Measurements from ENCODE around the gene TUT7.

DNA sequence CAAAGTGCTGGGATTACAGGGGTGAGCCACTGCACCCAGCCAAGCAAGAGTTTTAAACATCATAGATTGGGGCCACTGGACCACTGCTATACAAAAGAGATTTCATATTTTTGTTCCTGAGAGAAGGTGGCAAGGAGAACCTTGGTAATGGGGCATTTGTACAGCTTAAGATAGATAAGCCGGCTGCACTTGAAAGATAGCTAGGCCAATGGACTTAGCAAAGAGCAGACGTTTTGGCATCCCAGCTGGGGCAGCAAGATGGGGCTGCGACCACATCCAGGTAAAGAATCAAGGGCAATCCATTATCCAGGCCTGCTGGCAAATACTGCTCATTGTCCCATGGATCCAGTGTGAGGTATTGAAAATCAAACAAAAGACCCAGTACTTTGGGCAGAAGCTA is 67.9 kb downstream of the TUT7 start:
- TF ChIP-seq, protein P1, sequence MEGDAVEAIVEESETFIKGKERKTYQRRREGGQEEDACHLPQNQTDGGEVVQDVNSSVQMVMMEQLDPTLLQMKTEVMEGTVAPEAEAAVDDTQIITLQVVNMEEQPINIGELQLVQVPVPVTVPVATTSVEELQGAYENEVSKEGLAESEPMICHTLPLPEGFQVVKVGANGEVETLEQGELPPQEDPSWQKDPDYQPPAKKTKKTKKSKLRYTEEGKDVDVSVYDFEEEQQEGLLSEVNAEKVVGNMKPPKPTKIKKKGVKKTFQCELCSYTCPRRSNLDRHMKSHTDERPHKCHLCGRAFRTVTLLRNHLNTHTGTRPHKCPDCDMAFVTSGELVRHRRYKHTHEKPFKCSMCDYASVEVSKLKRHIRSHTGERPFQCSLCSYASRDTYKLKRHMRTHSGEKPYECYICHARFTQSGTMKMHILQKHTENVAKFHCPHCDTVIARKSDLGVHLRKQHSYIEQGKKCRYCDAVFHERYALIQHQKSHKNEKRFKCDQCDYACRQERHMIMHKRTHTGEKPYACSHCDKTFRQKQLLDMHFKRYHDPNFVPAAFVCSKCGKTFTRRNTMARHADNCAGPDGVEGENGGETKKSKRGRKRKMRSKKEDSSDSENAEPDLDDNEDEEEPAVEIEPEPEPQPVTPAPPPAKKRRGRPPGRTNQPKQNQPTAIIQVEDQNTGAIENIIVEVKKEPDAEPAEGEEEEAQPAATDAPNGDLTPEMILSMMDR (IDR thresholded peaks at IDR 0.05), result no peak
- TF ChIP-seq, protein P2, sequence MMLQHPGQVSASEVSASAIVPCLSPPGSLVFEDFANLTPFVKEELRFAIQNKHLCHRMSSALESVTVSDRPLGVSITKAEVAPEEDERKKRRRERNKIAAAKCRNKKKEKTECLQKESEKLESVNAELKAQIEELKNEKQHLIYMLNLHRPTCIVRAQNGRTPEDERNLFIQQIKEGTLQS (CRISPR knock-in tag; conservative IDR thresholded peaks at IDR 0.05), result no peak
- TF ChIP-seq, protein P3, sequence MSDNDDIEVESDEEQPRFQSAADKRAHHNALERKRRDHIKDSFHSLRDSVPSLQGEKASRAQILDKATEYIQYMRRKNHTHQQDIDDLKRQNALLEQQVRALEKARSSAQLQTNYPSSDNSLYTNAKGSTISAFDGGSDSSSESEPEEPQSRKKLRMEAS (CRISPR knock-in tag; IDR thresholded peaks at IDR 0.05), result no peak
- TF ChIP-seq, protein P4, sequence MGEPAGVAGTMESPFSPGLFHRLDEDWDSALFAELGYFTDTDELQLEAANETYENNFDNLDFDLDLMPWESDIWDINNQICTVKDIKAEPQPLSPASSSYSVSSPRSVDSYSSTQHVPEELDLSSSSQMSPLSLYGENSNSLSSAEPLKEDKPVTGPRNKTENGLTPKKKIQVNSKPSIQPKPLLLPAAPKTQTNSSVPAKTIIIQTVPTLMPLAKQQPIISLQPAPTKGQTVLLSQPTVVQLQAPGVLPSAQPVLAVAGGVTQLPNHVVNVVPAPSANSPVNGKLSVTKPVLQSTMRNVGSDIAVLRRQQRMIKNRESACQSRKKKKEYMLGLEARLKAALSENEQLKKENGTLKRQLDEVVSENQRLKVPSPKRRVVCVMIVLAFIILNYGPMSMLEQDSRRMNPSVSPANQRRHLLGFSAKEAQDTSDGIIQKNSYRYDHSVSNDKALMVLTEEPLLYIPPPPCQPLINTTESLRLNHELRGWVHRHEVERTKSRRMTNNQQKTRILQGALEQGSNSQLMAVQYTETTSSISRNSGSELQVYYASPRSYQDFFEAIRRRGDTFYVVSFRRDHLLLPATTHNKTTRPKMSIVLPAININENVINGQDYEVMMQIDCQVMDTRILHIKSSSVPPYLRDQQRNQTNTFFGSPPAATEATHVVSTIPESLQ (CRISPR knock-in tag; IDR thresholded peaks at IDR 0.05), result no peak
- TF ChIP-seq CBFB (CRISPR knock-in tag; IDR thresholded peaks at IDR 0.05; ENCODE audit: low read depth) (no peak), GABPB1 (CRISPR knock-in tag; IDR thresholded peaks at IDR 0.05) (no peak), TCF7 (CRISPR knock-in tag; IDR thresholded peaks at IDR 0.05; ENCODE audit: low read depth) (no peak), ZNF138 (CRISPR knock-in tag; conservative IDR thresholded peaks at IDR 0.05) (no peak), FOXJ3 (CRISPR knock-in tag; IDR thresholded peaks at IDR 0.05; ENCODE audit: borderline replicate concordance) (no peak)
- TF ChIP-seq, protein P5, sequence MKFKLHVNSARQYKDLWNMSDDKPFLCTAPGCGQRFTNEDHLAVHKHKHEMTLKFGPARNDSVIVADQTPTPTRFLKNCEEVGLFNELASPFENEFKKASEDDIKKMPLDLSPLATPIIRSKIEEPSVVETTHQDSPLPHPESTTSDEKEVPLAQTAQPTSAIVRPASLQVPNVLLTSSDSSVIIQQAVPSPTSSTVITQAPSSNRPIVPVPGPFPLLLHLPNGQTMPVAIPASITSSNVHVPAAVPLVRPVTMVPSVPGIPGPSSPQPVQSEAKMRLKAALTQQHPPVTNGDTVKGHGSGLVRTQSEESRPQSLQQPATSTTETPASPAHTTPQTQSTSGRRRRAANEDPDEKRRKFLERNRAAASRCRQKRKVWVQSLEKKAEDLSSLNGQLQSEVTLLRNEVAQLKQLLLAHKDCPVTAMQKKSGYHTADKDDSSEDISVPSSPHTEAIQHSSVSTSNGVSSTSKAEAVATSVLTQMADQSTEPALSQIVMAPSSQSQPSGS (CRISPR knock-in tag; IDR thresholded peaks at IDR 0.05; ENCODE audit: borderline replicate concordance, low read depth), result no peak
- TF ChIP-seq, protein P6, sequence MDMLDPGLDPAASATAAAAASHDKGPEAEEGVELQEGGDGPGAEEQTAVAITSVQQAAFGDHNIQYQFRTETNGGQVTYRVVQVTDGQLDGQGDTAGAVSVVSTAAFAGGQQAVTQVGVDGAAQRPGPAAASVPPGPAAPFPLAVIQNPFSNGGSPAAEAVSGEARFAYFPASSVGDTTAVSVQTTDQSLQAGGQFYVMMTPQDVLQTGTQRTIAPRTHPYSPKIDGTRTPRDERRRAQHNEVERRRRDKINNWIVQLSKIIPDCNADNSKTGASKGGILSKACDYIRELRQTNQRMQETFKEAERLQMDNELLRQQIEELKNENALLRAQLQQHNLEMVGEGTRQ (CRISPR knock-in tag; IDR thresholded peaks at IDR 0.05), result no peak
- TF ChIP-seq, protein P7, sequence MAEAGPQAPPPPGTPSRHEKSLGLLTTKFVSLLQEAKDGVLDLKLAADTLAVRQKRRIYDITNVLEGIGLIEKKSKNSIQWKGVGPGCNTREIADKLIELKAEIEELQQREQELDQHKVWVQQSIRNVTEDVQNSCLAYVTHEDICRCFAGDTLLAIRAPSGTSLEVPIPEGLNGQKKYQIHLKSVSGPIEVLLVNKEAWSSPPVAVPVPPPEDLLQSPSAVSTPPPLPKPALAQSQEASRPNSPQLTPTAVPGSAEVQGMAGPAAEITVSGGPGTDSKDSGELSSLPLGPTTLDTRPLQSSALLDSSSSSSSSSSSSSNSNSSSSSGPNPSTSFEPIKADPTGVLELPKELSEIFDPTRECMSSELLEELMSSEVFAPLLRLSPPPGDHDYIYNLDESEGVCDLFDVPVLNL (CRISPR knock-in tag; IDR thresholded peaks at IDR 0.05; ENCODE audit: borderline replicate concordance, low read depth), result no peak
- TF ChIP-seq, protein P8, sequence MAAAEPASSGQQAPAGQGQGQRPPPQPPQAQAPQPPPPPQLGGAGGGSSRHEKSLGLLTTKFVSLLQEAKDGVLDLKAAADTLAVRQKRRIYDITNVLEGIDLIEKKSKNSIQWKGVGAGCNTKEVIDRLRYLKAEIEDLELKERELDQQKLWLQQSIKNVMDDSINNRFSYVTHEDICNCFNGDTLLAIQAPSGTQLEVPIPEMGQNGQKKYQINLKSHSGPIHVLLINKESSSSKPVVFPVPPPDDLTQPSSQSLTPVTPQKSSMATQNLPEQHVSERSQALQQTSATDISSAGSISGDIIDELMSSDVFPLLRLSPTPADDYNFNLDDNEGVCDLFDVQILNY (CRISPR knock-in tag; IDR thresholded peaks at IDR 0.05), result no peak
- TF ChIP-seq, protein P9, sequence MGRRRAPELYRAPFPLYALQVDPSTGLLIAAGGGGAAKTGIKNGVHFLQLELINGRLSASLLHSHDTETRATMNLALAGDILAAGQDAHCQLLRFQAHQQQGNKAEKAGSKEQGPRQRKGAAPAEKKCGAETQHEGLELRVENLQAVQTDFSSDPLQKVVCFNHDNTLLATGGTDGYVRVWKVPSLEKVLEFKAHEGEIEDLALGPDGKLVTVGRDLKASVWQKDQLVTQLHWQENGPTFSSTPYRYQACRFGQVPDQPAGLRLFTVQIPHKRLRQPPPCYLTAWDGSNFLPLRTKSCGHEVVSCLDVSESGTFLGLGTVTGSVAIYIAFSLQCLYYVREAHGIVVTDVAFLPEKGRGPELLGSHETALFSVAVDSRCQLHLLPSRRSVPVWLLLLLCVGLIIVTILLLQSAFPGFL (CRISPR knock-in tag; IDR thresholded peaks at IDR 0.05; ENCODE audit: borderline replicate concordance), result no peak
